GM12892 (cell line): ENCODE results near the gene RABGAP1.

Source experiments
- DNase-seq: peaks from one replicate; pipeline ENCODE4 v3.0.0; 2011; ENCODE audit not compliant: insufficient read length
- FAIRE-seq: peaks from 2 replicates; lab custom pipeline; 2011; peaks lifted over from hg19 to GRCh38; lab: Jason Lieb, UNC
- POLR2A ChIP-seq: IDR thresholded peaks from 2 replicates; pipeline ENCODE4 v1.6.1; 2011; ENCODE audit warnings: low read depth, low read length, control low read depth
- POLR2AphosphoS5 ChIP-seq: IDR thresholded peaks from 2 replicates; pipeline ENCODE4 v1.6.1; 2011; ENCODE audit warnings: low read depth, low read length, control low read depth
- TAF1 ChIP-seq: IDR thresholded peaks from 2 replicates; pipeline ENCODE4 v1.6.1; 2011; ENCODE audit warnings: low read depth, mild to moderate bottlenecking, control low read depth, low read length, borderline replicate concordance

The RABGAP1 gene

GRCh38 chr9:122948313-122948712, 7.5 kb downstream of the RABGAP1 start:
- DNase-seq (no peak), FAIRE-seq (no peak)
- no peak for TF ChIP-seq POLR2A
- TF ChIP-seq TAF1 = no peak
- no peak for TF ChIP-seq POLR2AphosphoS5

- TF ChIP-seq POLR2A (no peak), TAF1 (no peak), POLR2AphosphoS5 (no peak)
- DNase-seq (no peak), FAIRE-seq (no peak)
These were observed 8.9 kb downstream of the RABGAP1 start for GRCh38 chr9:122949696-122950095.

- TF ChIP-seq POLR2A (no peak), TAF1 (no peak), POLR2AphosphoS5 (no peak)
- DNase-seq (no peak), FAIRE-seq (no peak)
These were observed 9.4 kb downstream of the RABGAP1 start for GRCh38 chr9:122950263-122950662.

- TF ChIP-seq TAF1 (no peak), POLR2AphosphoS5 (no peak), POLR2A (no peak)
- FAIRE-seq (no peak), DNase-seq (no peak)
These were observed 10.2 kb downstream of the RABGAP1 start for GRCh38 chr9:122951056-122951455.

GRCh38 chr9:122954253-122954691, 13.5 kb downstream of the RABGAP1 start:
- FAIRE-seq (no peak), DNase-seq (no peak)
- TF ChIP-seq TAF1 (no peak), POLR2A (no peak), POLR2AphosphoS5 (no peak)

GRCh38 chr9:122955961-122956360, 15.1 kb downstream of the RABGAP1 start:
- FAIRE-seq = no peak
- no peak for DNase-seq

GRCh38 chr9:122961139-122961538, 20.3 kb downstream of the RABGAP1 start:
- DNase-seq (no peak), FAIRE-seq (no peak)
- TF ChIP-seq POLR2A = no peak
- no peak for TF ChIP-seq TAF1
- TF ChIP-seq POLR2AphosphoS5 = no peak

More at GRCh38 chr9:122955961-122956360, 15.1 kb downstream of the RABGAP1 start:
- TF ChIP-seq TAF1 (no peak), POLR2A (no peak), POLR2AphosphoS5 (no peak)

GRCh38 chr9:122975196-122975595, 34.4 kb downstream of the RABGAP1 start:
- DNase-seq = no peak
- FAIRE-seq = no peak
- TF ChIP-seq POLR2AphosphoS5 = no peak

- FAIRE-seq (no peak), DNase-seq (no peak)
- TF ChIP-seq TAF1 = no peak
- TF ChIP-seq POLR2AphosphoS5 = no peak
These were observed 37.8 kb downstream of the RABGAP1 start for GRCh38 chr9:122978601-122979000.

GRCh38 chr9:122986010-122986409, 45.2 kb downstream of the RABGAP1 start:
- DNase-seq (no peak), FAIRE-seq (no peak)
- no peak for TF ChIP-seq TAF1
- no peak for TF ChIP-seq POLR2A
- TF ChIP-seq POLR2AphosphoS5 = no peak

GRCh38 chr9:122988141-122988540, 47.3 kb downstream of the RABGAP1 start:
- TF ChIP-seq TAF1 = no peak
- TF ChIP-seq POLR2A = no peak
- TF ChIP-seq POLR2AphosphoS5 = no peak
- no peak for DNase-seq
- no peak for FAIRE-seq

GRCh38 chr9:122988920-122989621, 48.3 kb downstream of the RABGAP1 start:
- DNase-seq (no peak), FAIRE-seq (peak; percentile 24)
- no peak for TF ChIP-seq POLR2A
- TF ChIP-seq POLR2AphosphoS5 = no peak
- no peak for TF ChIP-seq TAF1

GRCh38 chr9:122991370-122991830, 50.6 kb downstream of the RABGAP1 start:
- no peak for TF ChIP-seq TAF1
- TF ChIP-seq POLR2A = no peak
- no peak for TF ChIP-seq POLR2AphosphoS5
- DNase-seq (no peak), FAIRE-seq (no peak)
